Gastrocnemius medialis (tissue), 4 donors: Measurements from ENCODE around the gene COL9A3.

Experiments
- POLR2A ChIP-seq, 2 donors: fragments of 450-650 bp; IDR thresholded peaks; one replicate each; pipeline ENCODE4 v1.6.1; 2017; ENCODE audit warnings: antibody characterized with exemption in 2 of 2, mild to moderate bottlenecking in 2 of 2, moderate library complexity in 2 of 2
- TF ChIP-seq, protein P1 (sequence below), 5 experiments: fragments of 450-650 bp in 3 of 5; fragments of 200-600 bp in 2 of 5; sonication (generic) in 2 of 5; IDR thresholded peaks in 4 of 5; conservative IDR thresholded peaks in 1 of 5; 1 replicate in 4 of 5; 2 replicates in 1 of 5; pipeline ENCODE4 v1.5.1; 2016 to 2019; ENCODE audit warnings: antibody characterized with exemption in 5 of 5, mild to moderate bottlenecking in 3 of 5, moderate library complexity in 3 of 5

GRCh38 chr20:62889411-62889810 is 72.6 kb downstream of the COL9A3 start:
- TF ChIP-seq, protein P1, sequence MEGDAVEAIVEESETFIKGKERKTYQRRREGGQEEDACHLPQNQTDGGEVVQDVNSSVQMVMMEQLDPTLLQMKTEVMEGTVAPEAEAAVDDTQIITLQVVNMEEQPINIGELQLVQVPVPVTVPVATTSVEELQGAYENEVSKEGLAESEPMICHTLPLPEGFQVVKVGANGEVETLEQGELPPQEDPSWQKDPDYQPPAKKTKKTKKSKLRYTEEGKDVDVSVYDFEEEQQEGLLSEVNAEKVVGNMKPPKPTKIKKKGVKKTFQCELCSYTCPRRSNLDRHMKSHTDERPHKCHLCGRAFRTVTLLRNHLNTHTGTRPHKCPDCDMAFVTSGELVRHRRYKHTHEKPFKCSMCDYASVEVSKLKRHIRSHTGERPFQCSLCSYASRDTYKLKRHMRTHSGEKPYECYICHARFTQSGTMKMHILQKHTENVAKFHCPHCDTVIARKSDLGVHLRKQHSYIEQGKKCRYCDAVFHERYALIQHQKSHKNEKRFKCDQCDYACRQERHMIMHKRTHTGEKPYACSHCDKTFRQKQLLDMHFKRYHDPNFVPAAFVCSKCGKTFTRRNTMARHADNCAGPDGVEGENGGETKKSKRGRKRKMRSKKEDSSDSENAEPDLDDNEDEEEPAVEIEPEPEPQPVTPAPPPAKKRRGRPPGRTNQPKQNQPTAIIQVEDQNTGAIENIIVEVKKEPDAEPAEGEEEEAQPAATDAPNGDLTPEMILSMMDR (IDR thresholded peaks at IDR 0.05 in 4 of 5, conservative IDR thresholded peaks at IDR 0.05 in 1 of 5), result no peak
- TF ChIP-seq POLR2A (IDR thresholded peaks at IDR 0.05), result no peak
